HG02610 (cell line): ENCODE data around the gene PPAT.
"Not testable (repeated sequence)": the region's sequence is repeated elsewhere in the genome, so short reads cannot be mapped to it uniquely, and the experiment has no call there.

Experiments
- ATAC-seq: cut with Tn5 transposase; IDR thresholded peaks from one replicate; pipeline ENCODE4 v1.9.1; 2021; ENCODE audit warnings: mild to moderate bottlenecking, moderate library complexity; ENCODE audit not compliant: unreplicated experiment

PPAT gene

DNA sequence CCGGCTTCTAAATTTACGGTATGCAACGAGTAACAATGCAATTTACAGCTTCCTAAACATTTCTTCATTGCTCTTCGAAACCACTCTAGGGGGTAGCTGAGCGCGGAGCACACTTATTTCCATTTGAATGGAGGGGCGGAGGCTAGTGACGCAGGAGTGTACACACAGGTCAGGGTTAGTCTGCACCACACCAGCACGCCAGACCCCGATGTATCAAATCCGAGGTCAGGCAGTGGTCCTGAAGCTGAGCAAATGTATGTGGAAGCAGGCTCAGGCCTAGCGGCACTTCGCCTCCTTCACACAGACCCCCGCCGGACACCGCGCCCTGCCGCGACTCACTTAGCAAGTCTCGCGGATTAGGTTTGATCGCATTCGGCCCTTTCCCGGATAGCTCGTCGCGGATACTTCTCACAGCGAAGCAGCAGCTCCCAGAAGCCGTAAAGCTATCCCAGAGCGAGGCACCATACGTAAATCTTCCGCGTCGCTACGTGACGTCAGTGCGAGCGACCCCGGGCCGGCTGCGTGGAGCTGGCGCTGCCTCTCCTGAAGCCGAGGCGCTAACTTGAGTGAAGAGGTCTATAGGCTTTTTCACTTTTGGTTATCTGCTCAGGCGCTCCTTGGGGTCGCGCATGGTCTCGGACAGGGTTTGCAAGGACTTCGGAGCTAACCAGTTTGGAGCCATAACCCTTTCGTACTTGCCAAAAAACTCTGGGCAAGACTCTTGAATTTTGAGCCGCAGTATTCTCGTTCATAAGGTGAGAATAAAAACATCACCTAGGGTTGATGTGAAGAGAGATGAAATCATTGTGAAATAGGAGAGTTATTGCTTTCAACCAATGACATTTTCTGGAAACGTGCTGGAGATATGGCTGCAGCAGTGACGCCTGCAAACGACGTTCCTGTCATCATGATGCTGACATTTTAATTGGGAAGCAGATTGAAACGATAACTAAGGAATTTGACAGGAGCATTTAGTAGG lies 48.1 kb downstream of the PPAT start, which contains the start of gene AASDH:
TSS of gene AASDH (minus strand) at position 469 of the 979 bp plus-strand sequence. CDS start 3,192 bp downstream, outside the sequence.
- peak; percentile 96 for ATAC-seq

DNA sequence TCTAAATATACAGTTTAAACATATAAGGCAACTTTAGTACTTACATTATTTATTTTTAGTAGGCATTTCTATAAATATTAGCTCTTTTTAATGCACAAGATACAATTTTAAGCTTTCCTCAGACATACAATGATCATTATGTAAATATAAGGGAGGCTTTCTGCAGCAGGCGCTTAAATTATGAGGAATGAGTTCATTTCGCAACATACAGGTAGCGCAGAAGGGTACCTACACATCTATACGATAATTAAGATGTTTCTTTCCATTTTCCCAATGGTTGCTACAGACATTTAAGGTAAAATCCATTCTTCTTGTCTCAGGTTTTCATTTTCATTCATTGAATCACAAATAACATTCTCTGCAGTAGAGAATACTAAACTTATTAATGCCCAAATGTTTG lies 49.3 kb downstream of the PPAT start:
- ATAC-seq, result no peak

DNA sequence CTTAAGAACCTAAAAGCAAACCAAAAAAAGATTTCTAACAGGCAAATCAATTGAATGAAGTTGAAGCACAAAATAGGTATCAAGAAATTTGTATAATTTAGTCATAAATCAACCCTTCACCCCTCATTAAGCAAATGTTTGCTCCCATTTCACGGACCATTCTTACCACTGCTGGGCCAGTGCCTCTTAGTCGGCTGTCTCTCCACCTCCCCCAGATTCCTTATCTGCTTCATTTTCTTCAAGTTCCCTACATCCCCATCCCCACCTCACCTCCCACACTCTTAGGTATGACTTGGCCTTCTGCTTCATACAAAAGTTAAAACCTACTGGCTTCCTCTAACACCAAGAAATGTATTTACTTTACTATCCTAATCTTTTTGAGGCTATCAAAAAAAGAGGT lies 60.0 kb downstream of the PPAT start:
- ATAC-seq, result no peak

GRCh38 chr4:56374956-56375355 lies 60.5 kb downstream of the PPAT start:
- ATAC-seq, result no peak

DNA sequence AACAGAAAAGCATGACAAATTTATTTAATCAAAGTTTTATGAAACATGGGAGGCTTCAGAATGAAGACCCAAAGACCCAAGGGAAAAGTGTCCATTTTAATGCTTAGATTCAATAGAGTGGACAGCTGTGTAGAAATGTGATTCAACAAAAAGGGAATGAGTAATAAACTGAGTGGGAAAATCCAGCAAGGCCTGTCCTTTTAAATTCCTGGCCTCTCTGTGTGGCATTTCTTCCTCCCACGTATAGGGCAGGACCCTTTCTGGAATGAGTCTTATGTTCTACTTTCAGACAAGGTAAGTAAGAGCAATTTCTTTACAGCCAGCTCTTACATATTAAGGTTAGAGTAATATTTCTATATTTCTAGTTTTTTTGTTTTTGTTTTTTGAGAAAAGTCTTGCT lies 62.6 kb downstream of the PPAT start:
- ATAC-seq, result no peak

DNA sequence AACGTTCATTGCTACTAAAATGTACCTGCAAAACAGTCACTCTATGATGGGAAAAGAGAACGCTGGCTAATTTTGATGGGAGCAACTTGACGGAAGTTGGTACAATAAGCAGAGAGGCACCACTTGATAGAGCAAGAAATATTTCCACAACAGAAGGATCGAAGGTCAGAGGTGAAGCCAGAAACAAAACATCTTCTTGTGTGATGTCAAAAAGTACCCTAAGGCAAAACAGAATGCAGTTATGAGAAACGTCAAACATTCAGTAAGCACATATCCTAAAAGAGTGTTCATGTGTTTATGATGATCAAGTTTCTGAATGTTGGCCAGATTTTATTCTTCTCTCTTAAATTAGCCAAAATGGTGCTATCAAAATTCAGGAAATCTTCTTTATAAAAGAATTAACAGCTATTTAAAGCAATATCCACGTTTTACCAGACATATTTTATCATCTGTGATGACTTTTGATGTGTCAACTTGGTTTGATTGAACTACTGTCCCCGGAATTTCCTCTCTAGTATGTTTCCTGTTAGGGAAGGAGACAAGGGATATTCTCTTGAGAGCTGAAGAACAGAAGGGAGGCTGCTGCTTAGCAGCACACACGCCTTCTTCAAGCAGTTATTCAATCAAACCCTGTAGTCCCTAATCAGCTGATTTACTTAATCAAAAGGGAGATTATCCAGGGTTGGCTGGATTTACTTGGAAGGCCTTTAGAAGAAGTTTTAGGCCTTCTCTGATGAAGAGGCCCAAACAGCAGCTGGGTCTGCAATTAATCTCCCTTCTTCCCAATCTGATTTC lies 63.8 kb downstream of the PPAT start:
- no peak for ATAC-seq

DNA sequence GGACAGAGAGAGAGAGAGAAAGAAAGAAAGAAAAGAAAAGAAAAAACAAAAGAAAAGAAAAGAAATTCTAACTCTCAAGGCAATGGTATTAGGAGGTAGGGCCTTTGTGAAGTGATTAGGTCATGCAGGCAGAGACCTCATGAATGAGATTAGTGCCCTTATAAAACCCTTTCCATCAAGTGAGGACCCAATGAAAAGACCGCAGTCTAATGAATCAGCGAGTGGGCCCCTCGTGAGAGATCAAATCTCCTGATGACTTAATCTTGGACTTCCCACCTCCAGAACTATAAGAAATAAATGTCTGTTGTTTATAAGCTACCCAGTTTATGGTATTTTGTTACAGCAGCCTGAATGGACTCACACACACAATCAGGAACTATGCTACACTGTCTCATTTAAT lies 65.0 kb downstream of the PPAT start:
- no peak for ATAC-seq

DNA sequence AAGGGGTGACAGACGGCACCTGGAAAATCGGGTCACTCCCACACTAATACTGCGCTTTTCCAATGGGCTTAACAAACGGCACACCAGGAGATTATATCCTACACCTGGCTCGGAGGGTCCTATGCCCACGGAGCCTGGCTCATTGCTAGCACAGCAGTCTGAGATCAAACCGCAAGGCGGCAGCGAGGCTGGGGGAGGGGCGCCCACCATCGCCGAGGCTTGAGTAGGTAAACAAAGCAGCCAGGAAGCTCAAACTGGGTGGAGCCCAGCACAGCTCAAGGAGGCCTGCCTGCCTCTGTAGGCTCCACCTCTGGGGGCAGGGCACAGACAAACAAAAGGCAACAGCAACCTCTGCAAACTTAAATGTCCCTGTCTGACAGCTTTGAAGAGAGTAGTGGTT lies 72.4 kb downstream of the PPAT start:
- not testable (repeated sequence) for ATAC-seq

GRCh38 chr4:56360071-56360470 lies 75.3 kb downstream of the PPAT start:
- no peak for ATAC-seq

- ATAC-seq, result no peak
Observed at GRCh38 chr4:56356650-56357049, 78.8 kb downstream of the PPAT start.

GRCh38 chr4:56348576-56348975 lies 86.8 kb downstream of the PPAT start:
- ATAC-seq, result no peak

GRCh38 chr4:56345458-56345857 lies 90.0 kb downstream of the PPAT start:
- no peak for ATAC-seq
